ENCODE results near the gene COQ5.

COQ5 gene

GRCh38 chr12:120479458-120479857, 49.5 kb downstream of the COQ5 start:
- no peak overlapping the region for H3K4me3 ChIP-seq (ENCODE audit: low read length)
- no peak for DNase-seq (ENCODE audit: low read depth)
- TF ChIP-seq CTCF (conservative IDR thresholded peaks at IDR 0.05; ENCODE audit: low read depth, low read length), result no peak

- H3K4me3 ChIP-seq (ENCODE audit: low read length), result no peak overlapping the region
- no peak for DNase-seq (ENCODE audit: low read depth)
- TF ChIP-seq CTCF (conservative IDR thresholded peaks at IDR 0.05; ENCODE audit: low read depth, low read length), result no peak
These were observed 53.3 kb downstream of the COQ5 start for GRCh38 chr12:120475643-120476042.

- no peak for TF ChIP-seq CTCF (conservative IDR thresholded peaks at IDR 0.05; ENCODE audit: low read depth, low read length)
- DNase-seq (ENCODE audit: low read depth), result no peak
- H3K4me3 ChIP-seq (ENCODE audit: low read length), result no peak overlapping the region
These were observed 54.4 kb downstream of the COQ5 start for GRCh38 chr12:120474616-120474960.

GRCh38 chr12:120473807-120474615, 54.9 kb downstream of the COQ5 start:
- no peak for TF ChIP-seq CTCF (conservative IDR thresholded peaks at IDR 0.05; ENCODE audit: low read depth, low read length)
- no peak overlapping the region for H3K4me3 ChIP-seq (ENCODE audit: low read length)
- DNase-seq (ENCODE audit: low read depth), result no peak

GRCh38 chr12:120472521-120472920, 56.4 kb downstream of the COQ5 start:
- no peak for DNase-seq (ENCODE audit: low read depth)
- TF ChIP-seq CTCF (conservative IDR thresholded peaks at IDR 0.05; ENCODE audit: low read depth, low read length), result no peak
- no peak overlapping the region for H3K4me3 ChIP-seq (ENCODE audit: low read length)

- DNase-seq (ENCODE audit: low read depth), result no peak
- TF ChIP-seq CTCF (conservative IDR thresholded peaks at IDR 0.05; ENCODE audit: low read depth, low read length), result no peak
- H3K4me3 ChIP-seq (ENCODE audit: low read length), result peak overlapping the region; percentile 82
These were observed 58.7 kb downstream of the COQ5 start for GRCh38 chr12:120470150-120470784.
